ENCODE data around the gene SRPRA. TPM values are rescaled to one million over a fixed set of nuclear protein-coding genes. Genes with fewer than 3 reads are reported as not detected.

SRPRA gene
- total and polyA plus RNA-seq, 10 of the 15 experiments (the other 5 are each of a cell fraction or from before 2014, with no cell fraction given), result 29.6 to 131 (median 92.8) TPM

DNA sequence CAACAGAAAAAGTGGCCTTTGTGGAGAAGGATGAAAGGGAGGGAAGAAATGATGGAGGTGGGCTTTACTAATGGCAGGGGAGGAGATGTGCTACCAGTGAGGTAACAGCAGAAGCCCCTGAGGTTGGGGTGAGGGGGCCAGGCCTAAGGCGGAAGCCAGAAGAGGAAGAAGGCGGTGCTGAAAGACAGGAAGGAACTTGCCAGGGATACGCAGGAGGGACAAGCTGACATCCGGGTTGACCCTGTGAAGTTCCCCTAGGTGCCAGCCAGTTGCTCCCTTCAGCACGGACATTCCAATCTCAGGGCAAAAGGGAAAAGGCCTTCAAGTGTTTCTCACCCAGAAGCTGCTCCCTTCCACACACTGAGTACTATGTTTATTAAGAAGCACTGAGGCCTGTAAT, 11.9 kb upstream of the SRPRA start:
- H3K9ac ChIP-seq (ENCODE audit: control insufficient read depth, insufficient read depth, low read length), result no peak overlapping the region
- no peak overlapping the region for H3K27ac ChIP-seq (ENCODE audit: control insufficient read depth, insufficient read depth)
- intact Hi-C loops (cut with micrococcal nuclease; ENCODE audit: unreplicated experiment), result no loop called here
- no TSS peak for BruUV-seq (replicated peaks)
- DNase-seq (ENCODE audit: low read depth, low spot score), result no peak
- peaks cover 3 to 10% of the 10 kb centered on the region in 2 experiments for H3K36me3 ChIP-seq (ENCODE audit: control insufficient read depth in 2 of 2, insufficient read depth in 2 of 2, low read length in 1 of 2)
- RAD21 ChIA-PET (ENCODE audit: unreplicated experiment), result interaction anchor here (0.7 kb wide), 1 partner anchor 28 kb away, joined by 3 read pairs; no protein-coding TSS in a partner anchor
- H3K9me3 ChIP-seq (replicated peaks; ENCODE audit: control insufficient read depth, insufficient read depth, low read length), result no peaks in the 10 kb centered on the region
- ATAC-seq, result no peak
- POLR2A ChIA-PET, result interaction anchor here (0.9 to 1.9 kb wide), 3 partner anchors 11 to 23 kb away, joined by 3 to 10 read pairs (median 3); partner anchors contain the start of genes DCPS, FOXRED1 and SRPRA
- no peaks in the 10 kb centered on the region for H3K27me3 ChIP-seq (replicated peaks in 1 of 2; ENCODE audit: control insufficient read depth in 2 of 2, insufficient read depth in 2 of 2, low read length in 1 of 2)
- H3K79me2 ChIP-seq (ENCODE audit: control insufficient read depth, insufficient read depth, low read length), result peaks cover 6% of the 10 kb centered on the region
- WGBS (ENCODE audit: insufficient coverage, insufficient replicate concordance, low lambda C conversion rate, missing lambda C conversion rate), result 34% methylated on average over 5 of the region's 5 CpGs
- FAIRE-seq, result no peak
- H3K4me1 ChIP-seq (ENCODE audit: control insufficient read depth, insufficient read depth, low read length), result peaks cover 21% of the 10 kb centered on the region
- in situ Hi-C loops (cut with MboI), result no loop called here
- SMC1A ChIA-PET (ENCODE audit: uncharacterized antibody, unreplicated experiment), result interaction anchor here (1.8 kb wide), 1 partner anchor 8 kb away, joined by 6 read pairs; no protein-coding TSS in a partner anchor
- no peak overlapping the region for H3K4me2 ChIP-seq (ENCODE audit: control insufficient read depth, insufficient read depth)
- CTCF ChIA-PET, result interaction anchor here (1.8 kb wide), 1 partner anchor 30 kb away, joined by 5 read pairs; no protein-coding TSS in a partner anchor
- no peak overlapping the region for H3K4me3 ChIP-seq
- no peak for TF ChIP-seq NFYA (IDR thresholded peaks at IDR 0.05; ENCODE audit: borderline replicate concordance, low read depth, low read length)
- no peak for TF ChIP-seq CBX3 (IDR thresholded peaks at IDR 0.05; ENCODE audit: borderline replicate concordance, low read depth)
- TF ChIP-seq TARDBP (IDR thresholded peaks at IDR 0.05; ENCODE audit: borderline replicate concordance), result no peak
- no peak for TF ChIP-seq SREBF1 (IDR thresholded peaks at IDR 0.05; ENCODE audit: low read length)
- TF ChIP-seq SMAD1 (IDR thresholded peaks at IDR 0.05; ENCODE audit: low read depth, partially characterized antibody), result no peak
- TF ChIP-seq YBX1 (IDR thresholded peaks at IDR 0.05), result no peak
- no peak for TF ChIP-seq ZSCAN29 (IDR thresholded peaks at IDR 0.05)
- TF ChIP-seq, protein P1, sequence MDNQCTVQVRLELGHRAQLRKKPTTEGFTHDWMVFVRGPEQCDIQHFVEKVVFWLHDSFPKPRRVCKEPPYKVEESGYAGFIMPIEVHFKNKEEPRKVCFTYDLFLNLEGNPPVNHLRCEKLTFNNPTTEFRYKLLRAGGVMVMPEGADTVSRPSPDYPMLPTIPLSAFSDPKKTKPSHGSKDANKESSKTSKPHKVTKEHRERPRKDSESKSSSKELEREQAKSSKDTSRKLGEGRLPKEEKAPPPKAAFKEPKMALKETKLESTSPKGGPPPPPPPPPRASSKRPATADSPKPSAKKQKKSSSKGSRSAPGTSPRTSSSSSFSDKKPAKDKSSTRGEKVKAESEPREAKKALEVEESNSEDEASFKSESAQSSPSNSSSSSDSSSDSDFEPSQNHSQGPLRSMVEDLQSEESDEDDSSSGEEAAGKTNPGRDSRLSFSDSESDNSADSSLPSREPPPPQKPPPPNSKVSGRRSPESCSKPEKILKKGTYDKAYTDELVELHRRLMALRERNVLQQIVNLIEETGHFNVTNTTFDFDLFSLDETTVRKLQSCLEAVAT (IDR thresholded peaks at IDR 0.05), result no peak
- TF ChIP-seq, protein P2, sequence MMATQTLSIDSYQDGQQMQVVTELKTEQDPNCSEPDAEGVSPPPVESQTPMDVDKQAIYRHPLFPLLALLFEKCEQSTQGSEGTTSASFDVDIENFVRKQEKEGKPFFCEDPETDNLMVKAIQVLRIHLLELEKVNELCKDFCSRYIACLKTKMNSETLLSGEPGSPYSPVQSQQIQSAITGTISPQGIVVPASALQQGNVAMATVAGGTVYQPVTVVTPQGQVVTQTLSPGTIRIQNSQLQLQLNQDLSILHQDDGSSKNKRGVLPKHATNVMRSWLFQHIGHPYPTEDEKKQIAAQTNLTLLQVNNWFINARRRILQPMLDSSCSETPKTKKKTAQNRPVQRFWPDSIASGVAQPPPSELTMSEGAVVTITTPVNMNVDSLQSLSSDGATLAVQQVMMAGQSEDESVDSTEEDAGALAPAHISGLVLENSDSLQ (IDR thresholded peaks at IDR 0.05), result no peak
- TF ChIP-seq SUPT20H (IDR thresholded peaks at IDR 0.05; ENCODE audit: borderline replicate concordance, control insufficient read depth, low read depth, low read length), result no peak
- TF ChIP-seq CBX5 (IDR thresholded peaks at IDR 0.05; ENCODE audit: low read depth), result no peak
- no peak for TF ChIP-seq SMC3 (IDR thresholded peaks at IDR 0.05; ENCODE audit: borderline replicate concordance, low read length)
- TF ChIP-seq, protein P3, sequence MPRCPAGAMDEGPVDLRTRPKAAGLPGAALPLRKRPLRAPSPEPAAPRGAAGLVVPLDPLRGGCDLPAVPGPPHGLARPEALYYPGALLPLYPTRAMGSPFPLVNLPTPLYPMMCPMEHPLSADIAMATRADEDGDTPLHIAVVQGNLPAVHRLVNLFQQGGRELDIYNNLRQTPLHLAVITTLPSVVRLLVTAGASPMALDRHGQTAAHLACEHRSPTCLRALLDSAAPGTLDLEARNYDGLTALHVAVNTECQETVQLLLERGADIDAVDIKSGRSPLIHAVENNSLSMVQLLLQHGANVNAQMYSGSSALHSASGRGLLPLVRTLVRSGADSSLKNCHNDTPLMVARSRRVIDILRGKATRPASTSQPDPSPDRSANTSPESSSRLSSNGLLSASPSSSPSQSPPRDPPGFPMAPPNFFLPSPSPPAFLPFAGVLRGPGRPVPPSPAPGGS (IDR thresholded peaks at IDR 0.05; ENCODE audit: borderline replicate concordance, insufficient read depth, low read depth, low read length, poor library complexity, severe bottlenecking), result no peak
- no peak for TF ChIP-seq PAX5 (IDR thresholded peaks at IDR 0.05; ENCODE audit: borderline replicate concordance, low read depth, low read length)
- TF ChIP-seq BMI1 (IDR thresholded peaks at IDR 0.05; ENCODE audit: borderline replicate concordance), result no peak
- TF ChIP-seq, protein P4, sequence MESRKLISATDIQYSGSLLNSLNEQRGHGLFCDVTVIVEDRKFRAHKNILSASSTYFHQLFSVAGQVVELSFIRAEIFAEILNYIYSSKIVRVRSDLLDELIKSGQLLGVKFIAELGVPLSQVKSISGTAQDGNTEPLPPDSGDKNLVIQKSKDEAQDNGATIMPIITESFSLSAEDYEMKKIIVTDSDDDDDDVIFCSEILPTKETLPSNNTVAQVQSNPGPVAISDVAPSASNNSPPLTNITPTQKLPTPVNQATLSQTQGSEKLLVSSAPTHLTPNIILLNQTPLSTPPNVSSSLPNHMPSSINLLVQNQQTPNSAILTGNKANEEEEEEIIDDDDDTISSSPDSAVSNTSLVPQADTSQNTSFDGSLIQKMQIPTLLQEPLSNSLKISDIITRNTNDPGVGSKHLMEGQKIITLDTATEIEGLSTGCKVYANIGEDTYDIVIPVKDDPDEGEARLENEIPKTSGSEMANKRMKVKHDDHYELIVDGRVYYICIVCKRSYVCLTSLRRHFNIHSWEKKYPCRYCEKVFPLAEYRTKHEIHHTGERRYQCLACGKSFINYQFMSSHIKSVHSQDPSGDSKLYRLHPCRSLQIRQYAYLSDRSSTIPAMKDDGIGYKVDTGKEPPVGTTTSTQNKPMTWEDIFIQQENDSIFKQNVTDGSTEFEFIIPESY (IDR thresholded peaks at IDR 0.05), result no peak
- TF ChIP-seq FOXK2 (IDR thresholded peaks at IDR 0.05), result no peak
- no peak for TF ChIP-seq LARP7 (IDR thresholded peaks at IDR 0.05)
- no peak for TF ChIP-seq NRF1 (conservative IDR thresholded peaks at IDR 0.05; ENCODE audit: low read depth, low read length)
- TF ChIP-seq ZNF217 (IDR thresholded peaks at IDR 0.05), result no peak
- H2AFZ ChIP-seq (ENCODE audit: control insufficient read depth, low read depth, low read length), result no peak overlapping the region
- no peaks in the 10 kb centered on the region for H4K20me1 ChIP-seq (ENCODE audit: control insufficient read depth, insufficient read depth)

All from GM12878 (cell line).